Mucosa of gallbladder (tissue), 1 donor: ENCODE measurements around the gene GABRQ. TPM values are rescaled to one million over a fixed set of nuclear protein-coding genes. Genes with fewer than 3 reads are reported as not detected.
A peak's percentile ranks its signal among the peaks of the same experiment; 100 is the strongest.

Source experiments
- DNase-seq: peaks from one replicate; pipeline ENCODE4 v3.0.0-alpha.2; 2020; ENCODE audit warnings: low spot score
- total RNA-seq: library from RNA; stranded (reverse); gene quantifications from one replicate; pipeline ENCODE4 v1.2.1, GENCODE V29; 2021
- donor health status: DM: no; HTN: no; CAD: no.

GABRQ gene
- 0.03 TPM for total RNA-seq

DNA sequence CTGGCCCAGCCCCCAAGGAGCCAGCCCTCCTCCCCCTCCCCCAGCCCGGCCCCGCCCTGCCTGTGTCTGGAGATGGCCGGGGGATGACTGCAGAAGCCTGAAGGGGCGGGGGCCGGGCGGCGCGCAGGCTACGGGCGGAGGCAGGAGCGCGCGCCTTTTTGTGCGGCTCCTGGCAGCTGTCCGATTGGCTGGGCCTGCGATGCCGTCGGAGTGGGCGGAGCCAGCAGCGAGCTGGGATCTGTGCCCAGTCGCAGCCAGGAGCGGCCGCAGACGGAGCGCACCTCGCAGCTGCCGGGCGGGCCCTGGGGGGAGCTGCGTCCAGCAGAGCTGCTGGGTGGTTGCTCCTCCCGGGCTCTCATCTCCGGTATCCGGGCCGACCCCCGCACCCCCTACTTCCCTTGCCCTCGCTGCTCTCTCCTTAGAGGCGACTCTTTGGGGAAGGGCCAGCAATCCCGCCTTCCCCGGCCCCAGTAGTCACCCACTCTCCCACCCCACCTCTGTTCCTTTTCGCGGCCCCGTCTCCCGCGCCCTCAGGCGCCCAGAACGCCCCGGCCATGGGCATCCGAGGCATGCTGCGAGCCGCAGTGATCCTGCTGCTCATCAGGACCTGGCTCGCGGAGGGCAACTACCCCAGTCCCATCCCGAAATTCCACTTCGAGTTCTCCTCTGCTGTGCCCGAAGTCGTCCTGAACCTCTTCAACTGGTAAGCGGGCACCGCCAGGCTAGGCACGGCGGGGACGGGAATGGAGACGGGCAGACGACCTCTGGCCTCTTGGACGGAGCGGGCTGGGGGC, at the start of gene GABRQ:
Gene GABRQ (plus strand): TSS at position 247 of the 794 bp plus-strand sequence. CDS start 308 bp downstream, at position 555.
- peak; percentile 19 for DNase-seq

DNA sequence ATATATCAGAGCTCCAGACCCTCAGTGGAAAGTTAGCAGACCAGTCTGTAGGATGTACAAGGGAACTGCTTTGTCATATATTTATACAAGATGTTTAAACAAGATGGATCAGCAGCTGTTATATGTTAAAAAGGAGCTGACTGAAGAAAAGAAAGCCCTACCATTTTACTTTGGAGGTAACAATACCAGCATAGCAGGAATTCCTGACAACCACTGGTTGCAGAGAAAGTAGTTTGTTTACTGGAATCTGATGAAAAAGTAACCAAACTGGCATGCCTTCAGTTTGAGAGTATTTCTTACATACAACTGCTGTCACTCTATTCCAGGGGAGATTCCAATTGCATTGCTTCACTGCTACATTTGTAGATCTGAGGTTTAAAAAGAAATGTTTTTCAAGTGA, 49.5 kb upstream of the GABRQ start:
- DNase-seq = no peak

DNA sequence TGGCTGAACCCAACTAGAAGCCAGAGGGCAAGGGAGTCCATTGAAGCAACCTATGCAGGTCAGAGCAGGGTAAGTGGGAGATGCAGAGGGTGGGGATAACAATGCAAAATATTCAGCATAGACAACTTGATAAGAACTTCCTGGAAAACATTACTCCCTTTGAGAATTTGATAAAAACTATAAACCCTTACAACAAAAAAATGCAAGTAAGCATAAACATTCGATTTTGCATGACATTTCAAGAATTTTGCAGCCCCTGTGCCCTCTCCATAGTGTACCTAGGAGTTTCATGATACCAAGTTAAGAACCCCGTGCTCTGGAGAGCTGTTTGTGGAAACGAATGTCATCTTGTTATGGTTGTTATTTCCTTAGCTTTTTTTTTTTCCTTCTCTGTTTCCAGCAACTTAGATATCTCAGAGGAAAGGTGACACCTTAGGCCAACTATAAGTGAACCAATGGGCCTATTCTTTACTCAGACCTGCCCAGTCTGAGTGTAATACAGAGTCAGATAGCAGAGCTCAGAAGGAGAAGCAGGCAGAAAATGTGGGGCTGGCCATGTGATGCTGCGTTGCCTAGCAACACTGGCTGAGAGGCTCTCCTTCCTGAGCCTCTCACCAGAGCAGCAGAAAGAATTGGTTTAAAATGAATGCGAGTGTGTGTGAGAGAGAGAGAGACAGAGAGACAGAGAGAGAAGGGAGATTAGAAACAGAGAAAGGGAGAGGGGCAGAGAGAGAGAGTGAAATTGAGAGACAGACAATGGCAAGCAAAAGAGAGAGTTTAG, 36.7 kb upstream of the GABRQ start:
- DNase-seq = no peak

DNA sequence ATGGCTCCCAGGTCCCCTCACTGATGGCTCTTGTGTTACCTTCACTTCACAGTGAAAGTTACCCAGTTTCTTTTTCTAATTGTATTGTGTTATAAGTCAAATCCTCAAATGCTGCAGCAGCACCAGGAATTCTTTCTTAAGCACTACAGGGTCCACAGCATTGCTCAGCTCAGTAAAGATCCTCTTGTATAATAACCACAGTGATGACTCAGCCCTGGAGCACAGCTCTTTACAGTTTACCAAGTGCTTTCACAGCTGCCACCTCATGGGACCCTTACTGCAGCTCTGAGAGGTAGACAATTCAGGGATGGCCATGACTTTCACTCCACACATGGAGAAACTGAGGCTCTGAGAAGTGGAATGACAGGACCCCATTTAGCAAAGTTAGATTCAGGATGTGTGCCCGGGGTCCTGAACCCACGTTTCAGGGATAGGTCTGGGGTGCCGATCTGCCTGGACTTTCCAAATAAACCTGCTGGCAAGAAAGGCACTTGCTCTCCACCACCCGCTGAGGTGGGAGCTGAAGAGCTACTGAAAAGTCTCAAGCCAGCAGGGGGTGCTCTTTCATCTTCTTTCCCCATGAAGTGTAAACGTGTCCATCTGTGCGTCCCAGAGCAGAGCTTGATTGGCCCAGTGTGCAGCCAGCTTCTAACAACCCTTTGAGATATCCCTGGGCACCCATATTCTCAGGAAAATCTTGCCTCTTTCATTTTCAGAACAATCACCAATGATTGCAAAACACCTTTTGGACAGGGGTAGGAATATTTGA, 35.7 kb upstream of the GABRQ start:
- DNase-seq = no peak

DNA sequence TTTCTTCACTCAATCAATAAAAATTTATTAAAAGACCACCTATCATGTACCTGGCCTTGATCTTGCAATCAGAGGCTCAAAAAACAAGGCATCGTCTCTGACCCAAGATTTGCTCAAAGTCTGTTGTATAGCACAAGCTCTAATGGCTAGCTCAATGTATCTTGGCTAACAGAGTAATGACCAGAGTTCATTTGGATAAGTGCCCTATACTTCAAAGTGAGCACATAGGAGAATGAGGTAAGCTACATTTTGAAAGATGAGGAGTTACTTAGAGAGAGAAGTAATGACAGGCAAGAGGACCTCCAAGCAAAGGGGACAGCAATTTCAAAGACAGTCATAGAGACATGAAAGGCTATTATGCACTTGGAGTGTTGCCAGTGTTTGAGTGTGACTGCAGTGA, 22.9 kb upstream of the GABRQ start:
- DNase-seq = no peak

DNA sequence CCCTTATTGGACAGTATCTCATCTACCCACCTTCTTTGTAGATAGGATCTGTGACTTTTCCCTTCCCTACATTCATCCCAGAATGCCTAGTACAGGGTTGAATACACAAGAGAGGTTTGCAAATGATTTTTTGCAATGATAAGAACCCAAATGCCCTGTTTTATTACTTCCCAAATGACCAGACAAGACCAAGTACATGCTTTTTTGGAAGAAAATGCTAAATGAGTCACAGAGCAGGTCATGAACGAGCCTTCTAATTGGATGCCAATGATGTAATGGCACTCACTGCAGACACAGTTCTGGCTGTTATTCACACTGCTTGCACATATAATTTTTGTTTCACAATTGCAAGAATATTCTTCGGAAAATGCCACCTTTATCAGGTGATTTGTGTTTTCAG, 17.8 kb upstream of the GABRQ start:
- DNase-seq = no peak

DNA sequence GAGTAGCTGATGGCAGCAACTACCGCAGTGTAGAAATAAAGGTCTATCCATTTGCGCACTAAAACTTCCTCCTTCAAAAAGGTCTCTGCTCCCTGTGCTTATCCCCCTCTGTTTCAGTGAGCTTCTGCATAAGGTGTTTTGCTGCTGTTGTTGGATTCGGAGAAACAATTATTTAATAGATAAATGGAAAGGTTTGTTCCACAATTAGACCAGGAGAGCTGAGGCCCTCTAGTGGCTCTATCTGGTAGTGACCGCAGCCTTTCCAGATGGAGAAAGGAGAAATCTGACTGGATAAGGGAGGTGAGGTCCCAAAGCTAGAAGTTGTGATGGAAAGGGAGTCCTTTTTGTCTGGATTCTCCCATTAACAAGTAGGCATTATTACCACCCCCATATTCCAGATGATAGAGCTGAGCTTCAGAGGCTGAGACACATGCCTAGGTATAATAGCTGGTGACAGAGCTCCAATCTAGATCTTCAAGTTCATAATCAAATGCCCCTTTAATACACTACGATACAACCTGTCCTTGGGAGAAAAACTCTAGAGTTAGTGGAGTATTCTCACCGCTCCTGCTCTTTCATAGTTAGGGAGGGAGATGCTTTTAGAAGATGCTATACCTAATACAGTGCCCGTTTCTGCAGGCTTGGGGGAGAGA, 5.1 kb upstream of the GABRQ start:
- peak; percentile 56 for DNase-seq

DNA sequence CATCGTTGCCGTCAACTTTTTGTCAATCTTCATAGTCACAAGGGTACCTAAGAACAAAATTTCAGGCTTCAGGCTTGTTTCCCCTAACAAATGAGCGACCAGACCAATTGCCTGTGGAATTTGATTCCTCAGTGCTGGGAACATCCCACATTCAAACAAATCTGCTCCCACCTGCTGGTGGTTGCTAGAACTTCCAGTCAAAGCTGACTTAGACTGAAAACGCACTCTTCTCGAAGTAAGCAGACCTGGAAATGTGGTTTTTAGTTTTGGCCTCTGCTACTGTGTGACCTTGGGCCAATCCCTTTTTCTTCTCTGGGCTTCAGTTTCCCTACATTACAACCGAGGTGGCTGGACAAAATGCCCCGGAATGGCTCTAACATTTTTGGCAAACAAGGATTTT, 1.8 kb upstream of the GABRQ start:
- peak; percentile 15 for DNase-seq

DNA sequence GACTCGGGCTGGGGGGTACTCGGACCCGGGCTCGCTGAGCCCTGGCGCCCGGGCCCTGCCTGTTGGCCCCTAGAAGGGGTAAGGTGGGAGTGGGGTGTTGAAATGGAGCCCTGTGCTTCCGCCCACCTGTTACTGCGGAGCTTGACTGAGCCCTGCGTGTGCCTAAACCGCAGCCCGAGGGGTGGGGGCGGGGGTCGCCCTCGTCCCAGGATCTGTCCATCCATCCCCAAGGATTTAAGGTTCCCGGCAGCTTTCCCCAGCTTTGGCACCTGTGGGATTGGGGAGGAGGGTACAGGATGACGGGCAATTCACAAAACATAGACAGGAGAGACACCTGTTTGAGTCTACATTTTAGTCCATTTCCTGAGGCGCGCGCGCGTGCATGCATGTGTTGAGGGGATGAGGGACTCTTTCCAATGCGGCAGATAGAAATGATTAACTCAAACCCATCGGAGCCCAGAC, 779 bp downstream of the GABRQ start:
- no peak for DNase-seq

DNA sequence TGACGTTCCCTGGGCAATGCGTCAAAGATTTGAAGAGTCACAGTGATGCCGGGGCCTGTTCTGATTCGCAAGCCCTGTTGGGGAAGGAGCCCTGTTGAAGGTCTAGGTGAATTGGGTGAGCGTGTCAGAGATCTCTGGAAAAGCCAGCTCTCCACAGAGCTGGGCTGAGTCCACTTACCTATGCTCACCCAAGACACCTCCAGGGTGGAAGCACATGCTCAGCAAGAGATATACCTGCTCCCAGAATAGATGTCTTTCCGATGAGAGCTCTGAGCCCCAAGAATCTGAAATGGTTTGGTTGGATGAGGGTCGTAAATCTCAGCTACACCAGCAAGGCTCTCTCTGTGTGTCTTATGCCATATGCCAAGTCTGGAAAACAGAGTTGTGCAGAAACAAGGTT, 1.7 kb downstream of the GABRQ start:
- DNase-seq = no peak

DNA sequence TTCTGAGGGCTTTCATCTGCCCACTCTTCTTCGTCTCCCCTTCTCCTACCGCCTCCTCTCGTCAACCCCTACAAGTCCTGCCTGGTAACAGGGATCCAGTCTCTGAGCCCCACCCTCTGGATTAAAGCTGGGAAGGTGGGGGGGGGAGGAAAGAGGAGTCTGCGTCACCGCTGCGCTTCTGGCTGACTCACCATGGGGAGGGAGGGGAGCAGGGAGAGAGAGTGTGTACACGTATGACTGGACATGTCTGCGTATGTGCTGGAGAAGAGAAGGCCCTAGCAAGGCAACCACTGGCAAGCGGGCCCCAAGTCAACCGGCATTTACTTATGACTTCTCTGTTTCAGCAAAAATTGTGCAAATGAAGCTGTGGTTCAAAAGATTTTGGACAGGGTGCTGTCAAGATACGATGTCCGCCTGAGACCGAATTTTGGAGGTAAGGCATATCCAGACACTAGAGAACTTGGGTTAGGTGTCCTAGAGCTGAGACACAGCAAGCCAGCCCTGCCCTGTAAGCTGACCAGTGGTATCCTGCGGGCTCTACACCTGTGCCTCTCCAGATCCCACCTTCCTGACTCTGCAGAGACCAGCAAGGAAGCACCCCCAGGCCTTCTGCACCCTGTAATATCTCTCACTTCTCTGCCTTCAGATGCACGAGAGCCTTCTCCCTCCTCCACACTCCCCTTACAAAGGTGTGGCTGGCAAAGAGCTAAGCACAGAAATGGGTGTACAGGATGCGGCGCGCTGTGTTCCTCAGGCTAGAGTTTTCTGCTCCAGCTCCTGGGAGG, 2.5 kb downstream of the GABRQ start:
- DNase-seq = no peak

DNA sequence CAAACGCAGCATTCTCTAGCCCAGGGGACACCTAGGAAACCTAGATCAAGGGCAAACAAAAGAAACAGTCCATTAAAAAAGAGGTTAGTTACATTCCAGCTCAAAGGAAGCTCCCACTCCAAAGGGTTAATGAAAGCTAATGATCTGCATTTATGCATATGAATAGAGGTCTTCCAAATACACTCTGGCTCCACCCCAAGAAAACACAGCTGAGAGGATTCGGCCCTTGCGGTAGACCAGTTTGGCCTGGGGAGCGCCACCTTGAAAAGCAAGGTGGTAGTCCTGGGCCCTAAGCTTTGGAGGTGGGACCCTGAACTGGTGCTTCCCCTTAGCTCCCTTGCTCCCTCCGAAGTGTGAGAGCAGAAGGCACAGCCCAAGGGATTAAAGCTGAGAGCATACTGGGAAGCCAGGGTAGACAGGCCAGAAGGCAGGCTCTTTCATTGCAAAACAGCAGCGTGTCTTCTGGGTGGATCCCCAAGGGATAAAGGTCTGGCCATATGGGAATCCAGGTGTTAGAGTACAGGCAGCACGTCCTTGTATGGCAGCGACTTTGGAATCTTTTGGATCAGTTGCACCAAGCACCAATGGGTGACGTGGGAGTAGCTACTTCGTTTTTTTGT, 3.7 kb downstream of the GABRQ start:
- DNase-seq = no peak

DNA sequence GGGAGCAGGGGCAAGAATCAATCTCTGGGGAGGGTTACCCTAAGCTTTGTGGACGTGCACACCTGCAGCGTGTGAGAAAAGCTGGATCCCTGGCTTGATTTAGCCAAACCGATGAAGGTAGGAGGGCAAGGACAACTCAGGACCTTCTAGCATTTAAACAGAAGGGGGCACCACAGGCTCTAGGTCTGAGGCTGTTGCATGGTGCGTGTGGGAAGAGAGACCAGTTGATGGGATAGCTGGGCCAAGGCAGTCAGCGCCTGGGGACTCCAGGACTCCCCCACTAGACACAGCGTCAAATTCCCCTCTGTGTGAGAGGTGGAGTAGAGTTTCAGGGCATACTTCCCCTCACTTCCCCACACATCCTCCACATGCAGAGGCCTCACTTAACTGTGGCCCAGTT, 4.3 kb downstream of the GABRQ start:
- DNase-seq = no peak

DNA sequence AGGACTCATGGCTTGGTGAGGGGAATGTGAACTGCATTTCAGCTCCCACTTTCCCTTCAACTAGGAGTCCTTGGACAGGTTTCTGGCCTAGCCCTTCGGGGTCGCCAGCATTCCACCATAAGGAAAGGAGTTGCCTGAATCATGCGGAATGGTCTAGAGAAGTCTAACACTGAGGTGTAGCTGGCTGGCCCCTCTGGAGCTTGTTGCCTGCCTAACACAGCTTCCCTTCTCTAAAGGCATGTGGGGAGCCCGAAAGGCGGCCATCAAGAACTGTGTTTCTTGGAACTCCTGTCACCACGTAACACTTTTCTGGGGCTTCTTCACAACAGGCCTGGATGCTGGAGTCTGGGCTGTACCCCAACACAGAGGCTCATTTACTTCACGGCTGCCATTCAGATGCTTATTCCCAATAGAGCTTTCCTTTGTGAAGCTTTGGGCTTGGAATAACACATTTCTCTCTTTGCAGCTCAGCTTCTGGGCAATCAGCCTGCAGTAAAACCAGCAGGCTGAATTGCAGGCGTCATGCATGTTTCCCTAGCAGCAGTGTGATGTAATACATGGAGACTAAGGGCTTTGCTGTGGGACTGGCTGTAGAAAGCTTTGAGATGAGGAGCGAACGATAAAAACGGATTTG, 5.4 kb downstream of the GABRQ start:
- DNase-seq = no peak

DNA sequence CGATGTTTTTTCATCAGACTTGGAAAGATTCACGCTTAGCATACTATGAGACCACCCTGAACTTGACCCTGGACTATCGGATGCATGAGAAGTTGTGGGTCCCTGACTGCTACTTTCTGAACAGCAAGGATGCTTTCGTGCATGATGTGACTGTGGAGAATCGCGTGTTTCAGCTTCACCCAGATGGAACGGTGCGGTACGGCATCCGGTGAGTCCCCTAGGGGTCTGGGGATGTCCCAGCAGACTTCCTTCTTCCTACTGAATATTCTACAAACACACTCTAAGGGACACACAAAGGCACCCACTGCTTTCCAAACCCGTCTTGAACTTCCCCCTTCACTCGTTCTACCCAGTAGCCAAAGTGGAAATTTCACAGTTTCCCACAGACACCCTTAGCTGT, 9.3 kb downstream of the GABRQ start:
- no peak for DNase-seq

DNA sequence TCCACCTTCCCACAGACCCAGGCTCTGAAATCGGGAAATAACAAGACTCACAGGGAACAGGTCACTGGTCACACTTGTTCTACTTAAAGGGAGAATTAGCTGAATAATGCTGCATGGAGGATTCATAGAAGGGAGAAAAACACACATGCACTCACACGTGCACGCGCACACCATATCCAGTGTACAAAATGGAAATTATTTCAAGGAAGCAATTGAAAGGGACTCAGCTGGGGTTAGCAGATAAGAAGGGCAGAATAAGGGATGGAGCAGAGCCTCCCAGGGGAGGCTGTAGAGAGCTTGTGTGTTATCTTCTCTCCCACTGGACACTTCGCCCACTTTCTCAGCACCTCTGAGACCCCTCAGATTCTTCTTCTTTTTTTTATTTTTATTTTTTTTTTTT, 10.3 kb downstream of the GABRQ start:
- DNase-seq = no peak

DNA sequence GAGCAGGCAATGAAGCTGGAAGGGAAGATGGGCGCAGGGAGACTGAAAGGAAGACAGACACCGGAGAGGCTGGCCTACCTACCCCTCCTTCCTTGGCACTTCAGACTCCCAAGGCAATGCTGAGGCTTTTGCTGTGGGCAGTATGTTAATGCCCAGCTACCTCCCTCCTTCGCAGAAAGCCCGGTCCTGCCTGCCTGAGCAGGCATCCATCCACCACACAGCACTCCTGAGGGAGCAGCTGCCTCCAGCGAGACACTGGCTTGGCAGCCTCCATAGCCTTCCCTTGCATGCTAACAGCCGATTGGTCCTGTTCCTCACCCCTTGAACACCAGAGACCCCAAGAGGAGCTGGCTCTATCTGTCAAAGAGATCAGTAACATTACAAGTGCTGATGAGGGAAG, 14.4 kb downstream of the GABRQ start:
- no peak for DNase-seq

DNA sequence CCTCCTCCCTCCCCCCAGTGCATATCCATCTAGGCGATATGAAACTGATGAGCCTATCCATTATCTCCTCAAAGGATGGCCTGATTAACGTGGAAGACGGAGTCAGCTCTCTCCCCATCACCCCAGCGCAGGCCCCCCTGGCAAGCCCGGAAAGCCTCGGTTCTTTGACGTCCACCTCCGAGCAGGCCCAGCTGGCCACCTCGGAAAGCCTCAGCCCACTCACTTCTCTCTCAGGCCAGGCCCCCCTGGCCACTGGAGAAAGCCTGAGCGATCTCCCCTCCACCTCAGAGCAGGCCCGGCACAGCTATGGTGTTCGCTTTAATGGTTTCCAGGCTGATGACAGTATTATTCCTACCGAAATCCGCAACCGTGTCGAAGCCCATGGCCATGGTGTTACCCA, 14.8 kb downstream of the GABRQ start:
- DNase-seq = no peak

DNA sequence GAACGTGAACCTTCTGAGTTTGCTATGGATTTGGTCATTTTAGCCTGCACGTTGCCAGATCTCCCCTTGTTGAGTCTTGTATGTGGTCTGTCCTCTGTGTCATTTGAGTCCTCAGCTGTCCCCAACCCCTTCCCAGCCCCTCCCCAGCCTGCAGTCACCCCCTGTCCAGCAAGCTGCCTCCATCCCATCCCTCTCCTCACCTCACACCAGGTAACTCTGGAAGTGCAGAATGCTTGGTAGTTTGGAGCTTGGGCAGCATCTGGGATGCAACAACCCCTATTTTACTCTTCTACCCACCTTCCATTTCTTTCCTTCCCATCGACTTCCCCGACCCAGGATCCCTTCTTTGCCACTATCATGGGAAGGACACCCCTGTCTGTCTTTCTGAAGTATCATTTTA, 18.4 kb downstream of the GABRQ start:
- no peak for DNase-seq

DNA sequence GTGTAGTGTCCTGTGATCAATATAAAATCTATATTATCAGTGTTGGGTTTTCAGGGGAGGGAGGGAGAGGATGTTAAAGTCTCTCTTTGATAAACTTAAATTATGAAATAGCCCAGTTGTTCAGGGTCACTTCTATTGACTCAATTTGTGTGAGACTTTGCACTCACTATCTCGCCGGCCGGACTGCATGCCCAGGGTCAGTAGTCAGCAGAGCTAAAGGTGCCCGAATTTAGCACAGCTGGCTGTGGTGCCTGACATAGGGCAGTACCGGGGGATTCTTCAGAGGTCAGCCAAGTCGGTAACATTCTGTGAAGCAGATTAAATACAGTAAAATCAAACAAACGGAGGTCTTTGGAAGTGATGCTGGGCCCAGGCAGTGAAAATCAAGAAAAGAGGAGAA, 19.2 kb downstream of the GABRQ start:
- no peak for DNase-seq
